Measurements from ENCODE around the gene SMC1B. TPM values are rescaled to one million over a fixed set of nuclear protein-coding genes. Genes with fewer than 3 reads are reported as not detected.
"Not testable (repeated sequence)": the region's sequence is repeated elsewhere in the genome, so short reads cannot be mapped to it uniquely, and the experiment has no call there.

Gene SMC1B
- polyA plus RNA-seq, 1 donor, result 0.11 TPM

GRCh38 chr22:45422237-45422983, 9.0 kb upstream of the SMC1B start:
- no peak for DNase-seq (ENCODE audit: low read depth)

- DNase-seq (ENCODE audit: low read depth), result no peak
These were observed 8.1 kb upstream of the SMC1B start for GRCh38 chr22:45421349-45422055.

- DNase-seq (ENCODE audit: low read depth), result no peak
These were observed 7.1 kb upstream of the SMC1B start for GRCh38 chr22:45420539-45420938.

GRCh38 chr22:45420011-45420410, 6.6 kb upstream of the SMC1B start:
- no peak for DNase-seq (ENCODE audit: low read depth)

- no peak for DNase-seq (ENCODE audit: low read depth)
These were observed 5.4 kb upstream of the SMC1B start for GRCh38 chr22:45418770-45419138.

GRCh38 chr22:45418056-45418769, 4.8 kb upstream of the SMC1B start:
- DNase-seq (ENCODE audit: low read depth), result no peak

DNA sequence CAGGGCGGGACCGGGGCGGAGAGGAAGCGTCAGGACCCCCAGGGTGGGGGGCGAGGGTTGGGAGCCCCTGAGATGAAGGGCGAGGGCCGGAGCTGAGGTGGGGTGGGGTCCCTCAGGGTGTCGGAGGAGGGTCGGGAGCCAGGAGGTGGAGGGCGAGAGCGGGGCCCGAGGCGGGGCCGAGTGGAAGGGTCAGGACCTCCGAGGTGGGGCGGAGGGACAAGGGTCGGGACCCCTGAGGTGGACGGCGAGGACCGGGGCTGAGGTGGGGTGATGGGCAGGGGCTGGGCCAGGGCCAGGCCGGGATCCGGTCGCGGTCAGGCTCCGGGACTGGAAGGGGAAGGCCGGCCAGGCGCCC, 409 bp downstream of the SMC1B start:
- DNase-seq (ENCODE audit: low read depth), result no peak

- DNase-seq (ENCODE audit: low read depth), result no peak
These were observed 5.6 kb downstream of the SMC1B start for GRCh38 chr22:45407793-45408192.

- no peak for DNase-seq (ENCODE audit: low read depth)
These were observed 10.9 kb downstream of the SMC1B start for GRCh38 chr22:45402466-45402985.

DNA sequence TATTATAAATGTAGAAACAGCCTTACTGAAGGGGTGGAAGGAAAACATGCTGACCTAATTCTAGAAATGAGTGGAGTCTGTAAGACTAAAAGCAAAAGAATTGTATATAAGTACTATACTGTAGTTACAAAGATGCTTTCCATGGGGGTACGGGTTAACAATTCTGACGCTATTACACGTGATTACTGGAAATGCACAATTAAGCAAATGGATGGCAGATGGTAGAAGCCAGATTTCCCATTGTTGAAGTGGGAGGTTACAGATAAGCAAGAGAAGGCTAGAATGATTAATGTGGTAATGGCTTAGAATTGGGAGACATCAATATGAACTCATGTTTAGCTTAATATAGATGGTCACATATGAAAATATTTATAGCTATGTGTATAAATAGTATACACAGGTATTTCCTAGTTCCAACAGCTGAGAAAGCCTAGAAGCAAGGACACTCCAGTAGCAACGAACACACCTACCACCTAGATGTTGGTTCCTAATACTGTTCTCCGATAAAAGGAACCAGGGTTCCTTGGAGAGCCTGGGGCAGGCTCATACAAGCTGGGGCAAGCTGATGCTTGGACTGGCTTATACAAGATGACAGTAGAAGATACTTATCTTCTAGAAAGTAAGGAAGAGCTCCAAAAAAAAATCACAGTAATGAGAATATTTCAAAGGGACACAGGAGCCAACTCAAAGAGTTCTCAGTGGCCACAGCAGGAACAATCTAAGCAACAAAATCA, 13.5 kb downstream of the SMC1B start:
- DNase-seq (ENCODE audit: low read depth), result no peak

DNA sequence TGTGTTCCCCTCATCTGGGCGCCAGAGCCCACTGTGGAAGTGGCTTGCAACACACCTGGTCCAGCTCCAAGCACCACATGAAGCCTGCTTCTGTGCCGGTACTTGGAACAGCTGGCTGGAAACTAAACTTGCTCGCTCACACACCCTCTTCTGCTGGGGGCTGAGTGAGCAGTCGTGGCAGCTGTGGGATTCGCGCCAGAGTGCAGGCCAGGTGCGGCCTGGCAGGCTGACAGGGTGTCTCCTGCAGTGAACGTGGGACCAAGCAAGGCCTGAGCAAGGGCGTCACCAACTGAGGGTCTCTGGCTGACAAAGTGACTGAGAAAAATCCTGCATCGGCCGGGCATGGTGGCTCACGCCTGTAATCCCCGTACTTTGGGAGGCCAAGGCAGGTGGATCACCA, 15.2 kb downstream of the SMC1B start:
- no peak for DNase-seq (ENCODE audit: low read depth)

GRCh38 chr22:45397806-45398205, 15.6 kb downstream of the SMC1B start:
- no peak for DNase-seq (ENCODE audit: low read depth)

- DNase-seq (ENCODE audit: low read depth), result no peak
These were observed 23.9 kb downstream of the SMC1B start for GRCh38 chr22:45389546-45389945.

DNA sequence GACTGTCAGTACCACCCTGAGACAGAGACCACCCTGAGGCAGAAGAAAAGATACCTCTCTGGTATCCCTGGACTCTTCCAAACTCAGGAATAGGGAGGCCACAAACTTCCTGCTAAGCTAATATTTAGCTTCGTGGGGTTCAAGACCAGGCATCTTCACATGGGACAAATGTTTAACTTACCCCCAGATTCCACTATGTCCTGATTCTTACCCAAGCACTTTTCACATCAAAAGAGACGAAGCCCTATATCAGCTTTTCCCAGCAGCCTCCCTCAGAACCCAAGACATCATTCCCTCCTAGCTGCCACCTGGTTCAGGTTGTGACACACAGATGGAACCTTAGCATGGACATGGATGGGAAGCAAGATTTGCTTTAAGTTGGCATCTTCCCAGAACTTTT, 32.1 kb downstream of the SMC1B start:
- DNase-seq (ENCODE audit: low read depth), result no peak

DNA sequence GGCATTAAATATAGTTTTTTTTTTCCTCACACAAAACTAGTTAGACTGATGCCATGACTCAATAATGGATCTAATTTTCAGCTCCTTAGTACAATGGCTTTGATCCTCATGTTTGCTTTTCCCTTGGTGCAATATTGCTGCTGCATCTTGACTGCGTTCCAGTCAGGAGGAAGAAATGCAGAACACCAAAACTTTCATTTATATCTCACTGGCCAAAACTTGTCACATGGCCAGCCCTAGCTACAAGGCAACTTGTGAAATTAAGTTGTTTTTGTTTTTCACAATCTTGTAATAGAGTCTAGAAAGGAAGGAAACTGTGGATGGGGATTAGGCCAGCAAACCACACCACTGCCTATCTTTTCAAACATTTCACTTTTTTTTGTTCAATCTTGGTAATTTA, 36.7 kb downstream of the SMC1B start:
- no peak for DNase-seq (ENCODE audit: low read depth)

- DNase-seq (ENCODE audit: low read depth), result no peak
These were observed 37.4 kb downstream of the SMC1B start for GRCh38 chr22:45376009-45376408.

- not testable (repeated sequence) for DNase-seq (ENCODE audit: low read depth)
These were observed 39.8 kb downstream of the SMC1B start for GRCh38 chr22:45373592-45373991.

- DNase-seq (ENCODE audit: low read depth), result no peak
These were observed 46.7 kb downstream of the SMC1B start for GRCh38 chr22:45366713-45367112.

DNA sequence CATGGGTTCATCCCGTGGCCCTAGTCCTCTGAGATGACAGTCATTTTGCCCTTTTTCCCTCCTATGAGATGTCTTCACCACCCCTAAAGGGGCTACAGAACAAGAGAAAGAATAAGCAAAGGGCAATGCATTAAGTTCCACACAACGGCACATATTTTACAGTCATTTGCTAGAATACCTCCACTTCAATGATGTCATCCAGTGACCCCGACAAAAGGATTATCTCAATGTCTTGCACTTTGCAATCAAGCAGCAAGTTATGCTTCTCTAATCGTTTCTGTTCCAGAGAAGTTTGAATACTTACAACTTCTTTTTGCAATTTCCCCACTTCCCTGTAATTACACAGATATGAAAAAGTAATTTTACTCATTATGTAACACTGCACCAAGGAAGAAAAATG, 53.8 kb downstream of the SMC1B start:
- DNase-seq (ENCODE audit: low read depth), result no peak

DNA sequence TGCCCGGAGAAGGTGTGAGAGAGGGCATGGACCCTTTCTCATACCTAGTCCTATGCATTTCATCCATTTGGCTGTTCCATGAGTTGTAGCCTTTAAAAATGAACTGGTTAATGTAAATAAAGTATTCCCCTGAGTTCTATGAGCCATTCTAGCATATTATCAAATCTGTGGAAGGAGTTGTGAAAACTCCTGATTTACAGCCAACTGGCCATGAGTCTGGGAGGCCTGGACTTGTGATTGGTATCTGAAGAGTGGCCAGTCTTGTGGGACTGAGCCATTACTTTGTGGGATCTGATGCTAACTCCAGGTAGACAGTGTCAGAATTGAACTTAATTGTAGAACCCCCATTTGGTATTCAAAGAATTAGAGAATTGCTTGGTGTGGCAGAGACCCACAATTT, 55.3 kb downstream of the SMC1B start:
- no peak for DNase-seq (ENCODE audit: low read depth)

- no peak for DNase-seq (ENCODE audit: low read depth)
These were observed 55.9 kb downstream of the SMC1B start for GRCh38 chr22:45357490-45357889.

GRCh38 chr22:45353786-45354185, 59.6 kb downstream of the SMC1B start:
- no peak for DNase-seq (ENCODE audit: low read depth)

Measured in forelimb muscle (tissue), 1 donor.